CD4-positive, alpha-beta T cell (primary cell): ENCODE measurements around the gene TLCD3A. TPM values are rescaled to one million over a fixed set of nuclear protein-coding genes. Genes with fewer than 3 reads are reported as not detected.
A peak's percentile ranks its signal among the peaks of the same experiment; 100 is the strongest.
"Not testable (repeated sequence)": the region's sequence is repeated elsewhere in the genome, so short reads cannot be mapped to it uniquely, and the experiment has no call there.

Experiments
- ATAC-seq: fragments of 200-7000 bp; cut with Tn5 transposase; one replicate; pipeline ENCODE4 v1.10.0; 2022; ENCODE audit warnings: mild to moderate bottlenecking; ENCODE audit not compliant: poor library complexity
- CTCF ChIA-PET: fragments of 350-600 bp; sonication (Branson Sonifier 250); formaldehyde crosslinking; loops from one replicate; lab custom pipeline; 2021; ENCODE audit warnings: antibody characterized with exemption, inconsistent platforms; lab: Charles Lee
- POLR2A ChIA-PET: fragments of 350-600 bp; sonication (Branson Sonifier 250); formaldehyde crosslinking; loops from one replicate; lab custom pipeline; 2021; ENCODE audit warnings: antibody characterized with exemption, inconsistent platforms; lab: Charles Lee
- DNase-seq, 14 experiments: peaks; one replicate each; pipeline ENCODE4 v3.0.0-alpha.2; 2013 to 2020; ENCODE audit warnings: mixed read lengths in 2 of 14
- H3K27ac ChIP-seq, 2 donors: one replicate each; pipeline versions ENCODE4 v1.5.1 to v1.7.0; 2013; ENCODE audit warnings: low read length in 2 of 2, low read depth in 1 of 2, mild to moderate bottlenecking in 1 of 2
- H3K27me3 ChIP-seq, 2 experiments: 1 replicate in 1 of 2; 2 replicates in 1 of 2; pipeline versions ENCODE4 v1.6.1 to v1.7.0; 2013; ENCODE audit warnings: low read length in 2 of 2, control low read depth in 1 of 2, mild to moderate bottlenecking in 1 of 2, moderate library complexity in 1 of 2; ENCODE audit not compliant: insufficient read depth in 2 of 2, control insufficient read depth in 1 of 2
- H3K36me3 ChIP-seq: one replicate; pipeline ENCODE4 v1.6.1; 2013; ENCODE audit warnings: low read length, control low read depth; ENCODE audit not compliant: insufficient read depth
- H3K4me1 ChIP-seq: one replicate; pipeline ENCODE4 v1.6.1; 2013; ENCODE audit warnings: low read length, control low read depth; ENCODE audit not compliant: insufficient read depth
- H3K4me3 ChIP-seq: one replicate; pipeline ENCODE4 v1.5.1; 2013; ENCODE audit warnings: mild to moderate bottlenecking, low read length, moderate library complexity
- H3K9me3 ChIP-seq, 2 experiments: 1 replicate in 1 of 2; 2 replicates in 1 of 2; pipeline versions ENCODE4 v1.6.1 to v1.7.0; 2013; ENCODE audit warnings: low read length in 2 of 2, mild to moderate bottlenecking in 2 of 2, control low read depth in 1 of 2, moderate library complexity in 1 of 2; ENCODE audit not compliant: control insufficient read depth in 1 of 2, insufficient read depth in 1 of 2
- H3K27ac Mint-ChIP-seq: one replicate; pipeline ENCODE4 v1.8.0; 2020; ENCODE audit warnings: mixed read lengths
- H3K27me3 Mint-ChIP-seq: one replicate; pipeline ENCODE4 v1.8.0; 2021; ENCODE audit warnings: mixed read lengths
- H3K36me3 Mint-ChIP-seq: one replicate; pipeline ENCODE4 v1.8.0; 2021; ENCODE audit warnings: low read depth, mixed read lengths
- H3K4me1 Mint-ChIP-seq: one replicate; pipeline ENCODE4 v1.8.0; 2021; ENCODE audit warnings: low read depth, mixed read lengths
- H3K4me3 Mint-ChIP-seq: one replicate; pipeline ENCODE4 v1.8.0; 2020; ENCODE audit warnings: mild to moderate bottlenecking, mixed read lengths
- H3K9me3 Mint-ChIP-seq: one replicate; pipeline ENCODE4 v1.8.0; 2020; ENCODE audit warnings: mixed read lengths
- CTCF ChIP-seq: fragments of 200-600 bp; IDR thresholded peaks from one replicate; pipeline ENCODE4 v1.8.0; 2022; ENCODE audit warnings: antibody characterized with exemption, mild to moderate bottlenecking
- intact Hi-C, 2 experiments: fragments of 100-400 bp; cut with DNase I in 1 of 2; cut with micrococcal nuclease in 1 of 2; formaldehyde crosslinking; loops; one replicate each; pipeline versions ENCODE4 v1.15.1 to v1.9.0; 2023 to 2025; cut with DNase I, micrococcal nuclease
- total RNA-seq, 174 experiments: library from RNA in 2 of 174; stranded (reverse) in 2 of 174; gene quantifications; one replicate each; pipeline ENCODE4 v1.2.3 and lab custom pipeline; 2021 to 2026

The TLCD3A gene
- total RNA-seq, 2 experiments from 2014 or later, result 0.63 to 0.75 TPM

GRCh38 chr17:778096-778495 lies 45.7 kb downstream of the TLCD3A start:
- no peak for ATAC-seq
- intact Hi-C loops, result no loop called here
- CTCF ChIA-PET, result no interaction called here
- H3K4me3 Mint-ChIP-seq, result no peak overlapping the region
- Histone ChIP-seq H3K27me3 (no peaks in the 10 kb centered on the region), H3K27ac (no peak overlapping the region), H3K36me3 (peaks cover 58% of the 10 kb centered on the region), H3K4me1 (peaks cover 22% of the 10 kb centered on the region), H3K4me3 (no peak overlapping the region), H3K9me3 (no peaks in the 10 kb centered on the region)
- H3K27me3 Mint-ChIP-seq, result no peaks in the 10 kb centered on the region
- POLR2A ChIA-PET, result interaction anchor here (0.6 kb wide), 1 partner anchor 443 kb away, joined by 3 read pairs; no protein-coding TSS in a partner anchor
- peaks cover 87% of the 10 kb centered on the region for H3K36me3 Mint-ChIP-seq
- H3K4me1 Mint-ChIP-seq, result peaks cover 36% of the 10 kb centered on the region
- DNase-seq, result no peak
- no peak for TF ChIP-seq CTCF
- no peaks in the 10 kb centered on the region for H3K9me3 Mint-ChIP-seq
- H3K27ac Mint-ChIP-seq, result no peak overlapping the region

DNA sequence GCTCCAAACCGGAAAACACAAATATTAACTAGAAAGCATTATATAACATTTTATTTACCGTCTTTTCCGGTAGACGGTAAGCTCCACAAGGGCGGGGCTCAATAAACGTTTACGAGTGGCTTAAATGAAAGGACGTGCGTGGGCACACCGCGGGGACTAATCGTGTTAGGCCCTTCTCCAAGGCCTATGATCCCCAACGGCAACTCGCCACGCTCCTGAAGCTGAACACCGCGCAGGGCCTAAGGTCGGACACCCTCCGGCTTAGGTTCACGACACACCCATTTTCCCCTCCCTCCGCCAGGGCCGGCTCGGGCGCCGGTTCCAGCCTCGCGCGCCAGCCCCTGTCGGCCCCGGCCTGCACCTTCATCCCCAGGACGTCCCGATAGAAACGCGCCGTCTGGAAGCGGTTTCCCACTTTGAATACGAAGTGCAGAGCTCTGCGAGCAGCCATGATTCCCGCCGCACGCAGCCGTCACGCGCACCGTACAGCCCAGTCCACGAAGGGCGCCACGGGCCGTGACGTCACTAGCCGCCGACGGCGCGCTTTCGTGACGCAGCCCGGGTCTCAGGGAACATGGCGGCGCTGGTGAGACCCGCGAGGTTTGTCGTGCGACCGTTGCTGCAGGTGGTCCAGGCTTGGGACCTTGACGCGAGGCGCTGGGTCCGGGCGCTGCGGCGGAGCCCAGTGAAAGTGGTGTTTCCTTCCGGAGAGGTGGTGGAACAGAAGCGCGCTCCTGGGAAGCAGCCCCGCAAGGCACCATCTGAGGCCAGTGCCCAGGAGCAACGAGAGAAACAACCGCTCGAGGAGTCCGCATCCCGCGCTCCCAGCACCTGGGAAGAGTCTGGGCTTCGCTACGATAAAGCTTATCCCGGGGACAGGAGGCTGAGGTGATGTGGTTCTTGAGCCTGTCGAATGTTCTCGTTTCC lies 49.7 kb downstream of the TLCD3A start, which contains the start of the genes GLOD4 and MRM3:
GLOD4 (minus strand) TSS at position 476 of the 927 bp plus-strand sequence; CDS start at position 451, 25 bp downstream.
MRM3 (plus strand) TSS at position 549 of the 927 bp plus-strand sequence; CDS start at position 575, 26 bp downstream.
- ATAC-seq (peak; percentile 91), DNase-seq (peak; percentile 86 to 98 (median 94))
- Mint-ChIP-seq H3K9me3 (no peaks in the 10 kb centered on the region), H3K4me1 (peaks cover 40% of the 10 kb centered on the region), H3K27ac (peak within 1 kb of the TSS; percentile 99), H3K4me3 (peak within 1 kb of the TSS; percentile 100), H3K36me3 (peaks cover 56% of the 10 kb centered on the region), H3K27me3 (no peaks in the 10 kb centered on the region)
- TF ChIP-seq CTCF, result no peak
- POLR2A ChIA-PET, result interaction anchor here (0.6 to 3.2 kb wide), 17 partner anchors 9 to 372 kb away, joined by 3 to 49 read pairs (median 4); partner anchors contain the start of genes GEMIN4, TIMM22 and VPS53
- Histone ChIP-seq H3K27me3 (no peaks in the 10 kb centered on the region), H3K4me1 (peaks cover 27% of the 10 kb centered on the region), H3K4me3 (peak within 1 kb of the TSS; percentile 71), H3K36me3 (peaks cover 19% of the 10 kb centered on the region), H3K27ac (peak within 1 kb of the TSS; percentile 93 to 94), H3K9me3 (no peaks in the 10 kb centered on the region)
- intact Hi-C loops, result loop anchor here (1.0 to 2.0 kb wide), 4 partner anchors 30 to 214 kb away; partner anchors contain the start of genes GEMIN4 (in 2 of the 2), NXN (in 1 of the 2) and VPS53 (in 1 of the 2)
- CTCF ChIA-PET, result interaction anchor here (2.1 to 2.8 kb wide), 4 partner anchors 13 to 214 kb away, joined by 9 to 17 read pairs (median 11); partner anchors contain the start of genes GEMIN4 and TIMM22

- H3K36me3 ChIP-seq, result peaks cover 16% of the 10 kb centered on the region
- TF ChIP-seq CTCF, result no peak
- no peaks in the 10 kb centered on the region for H3K27me3 ChIP-seq
- no peak for ATAC-seq
- ChIA-PET CTCF (no interaction called here), POLR2A (no interaction called here)
- no peak for DNase-seq
- H3K9me3 ChIP-seq, result no peaks in the 10 kb centered on the region
- peak overlapping the region; percentile 99 for H3K27ac Mint-ChIP-seq
- H3K4me1 ChIP-seq, result peaks cover 27% of the 10 kb centered on the region
- peak overlapping the region; percentile 100 for H3K4me3 Mint-ChIP-seq
- H3K4me3 ChIP-seq, result no peak overlapping the region
- H3K27ac ChIP-seq, result no peak overlapping the region
- intact Hi-C loops, result no loop called here
- H3K9me3 Mint-ChIP-seq, result no peaks in the 10 kb centered on the region
- H3K36me3 Mint-ChIP-seq, result peaks cover 48% of the 10 kb centered on the region
- H3K4me1 Mint-ChIP-seq, result peaks cover 39% of the 10 kb centered on the region
- no peaks in the 10 kb centered on the region for H3K27me3 Mint-ChIP-seq
Observed at GRCh38 chr17:784143-784542, 51.7 kb downstream of the TLCD3A start.

DNA sequence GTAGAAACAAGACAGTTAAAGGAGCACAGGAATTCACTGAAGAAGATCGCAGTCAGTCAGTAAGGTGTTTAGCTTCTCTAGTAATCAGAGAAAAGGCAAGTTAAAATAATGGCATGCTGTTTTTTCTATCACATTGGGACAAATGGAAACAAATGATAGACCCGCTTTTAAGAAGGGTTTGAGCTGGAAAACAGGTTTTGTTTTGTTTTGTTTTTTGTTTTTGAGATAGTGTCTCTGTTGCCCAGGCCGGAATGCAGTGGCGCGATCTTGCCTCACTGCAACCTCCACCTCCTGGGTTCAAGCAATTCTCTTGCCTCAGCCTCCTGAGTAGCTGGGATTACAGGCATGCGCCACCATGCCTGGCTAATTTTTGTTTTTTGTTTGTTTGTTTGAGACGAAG lies 53.5 kb downstream of the TLCD3A start:
- H3K36me3 Mint-ChIP-seq, result peaks cover 56% of the 10 kb centered on the region
- H3K4me3 Mint-ChIP-seq, intact Hi-C loops, H3K9me3 Mint-ChIP-seq, H3K27me3 ChIP-seq, H3K4me3 ChIP-seq, H3K9me3 ChIP-seq, ATAC-seq, H3K27ac ChIP-seq, H3K27me3 Mint-ChIP-seq, POLR2A ChIA-PET, H3K27ac Mint-ChIP-seq, CTCF ChIA-PET, DNase-seq: not testable (repeated sequence)
- peaks cover 18% of the 10 kb centered on the region for H3K4me1 ChIP-seq
- H3K4me1 Mint-ChIP-seq, result peaks cover 33% of the 10 kb centered on the region
- H3K36me3 ChIP-seq, result peaks cover 29% of the 10 kb centered on the region
